SK-N-SH treated with all-trans-retinoic acid at 6 μM for 48 hours (cell line): Measurements from ENCODE around the gene ASB6.

ENCODE experiments used
- ATAC-seq: fragments of 200-7000 bp; cut with Tn5 transposase; 3 replicates; pipeline ENCODE4 v1.9.1; 2020; ENCODE audit warnings: mild to moderate bottlenecking, moderate library complexity
- ARNTL ChIP-seq: fragments of 450-650 bp; formaldehyde crosslinking; IDR thresholded peaks from 2 replicates; pipeline ENCODE4 v1.5.0; 2020; ENCODE audit warnings: low read depth, mild to moderate bottlenecking, moderate library complexity, borderline replicate concordance
- BACH2 ChIP-seq: fragments of 250-450 bp; sonication (Bioruptor Pico); IDR thresholded peaks from 2 replicates; pipeline ENCODE4 v1.9.0; 2021; ENCODE audit warnings: mild to moderate bottlenecking, borderline replicate concordance
- CSDC2 ChIP-seq: fragments of 250-450 bp; sonication (Bioruptor Pico); IDR thresholded peaks from 2 replicates; pipeline ENCODE4 v1.5.0; 2020; ENCODE audit warnings: mild to moderate bottlenecking, moderate library complexity
- ESRRG ChIP-seq: fragments of 250-450 bp; sonication (Bioruptor Pico); IDR thresholded peaks from 2 replicates; pipeline ENCODE4 v1.6.1; 2021; ENCODE audit warnings: mild to moderate bottlenecking
- GLIS3 ChIP-seq: fragments of 250-450 bp; sonication (Bioruptor Pico); IDR thresholded peaks from 2 replicates; pipeline ENCODE4 v1.5.0; 2020; ENCODE audit warnings: mild to moderate bottlenecking, moderate library complexity
- PPARA ChIP-seq: fragments of 250-450 bp; sonication (Bioruptor Pico); IDR thresholded peaks from 2 replicates; pipeline ENCODE4 v1.5.0; 2020; ENCODE audit warnings: mild to moderate bottlenecking, borderline replicate concordance
- RARB ChIP-seq: fragments of 250-450 bp; sonication (Bioruptor Pico); IDR thresholded peaks from 2 replicates; pipeline ENCODE4 v1.8.0; 2021; ENCODE audit warnings: mild to moderate bottlenecking, moderate library complexity
- SNAI2 ChIP-seq: fragments of 250-450 bp; sonication (Bioruptor Pico); IDR thresholded peaks from 2 replicates; pipeline ENCODE4 v1.5.0; 2020; ENCODE audit warnings: mild to moderate bottlenecking, moderate library complexity
- TCF4 ChIP-seq: fragments of 250-450 bp; sonication (Bioruptor Pico); IDR thresholded peaks from 2 replicates; pipeline ENCODE4 v1.8.0; 2021; ENCODE audit warnings: mild to moderate bottlenecking, moderate library complexity, borderline replicate concordance
- ZC3H10 ChIP-seq: fragments of 250-450 bp; sonication (Bioruptor Pico); IDR thresholded peaks from 2 replicates; pipeline ENCODE4 v1.5.1; 2021; ENCODE audit warnings: mild to moderate bottlenecking, moderate library complexity
- ZFP3 ChIP-seq: fragments of 250-450 bp; sonication (Bioruptor Pico); IDR thresholded peaks from 2 replicates; pipeline ENCODE4 v1.5.0; 2020; ENCODE audit warnings: mild to moderate bottlenecking, moderate library complexity
- ZFP30 ChIP-seq: fragments of 450-650 bp; formaldehyde crosslinking; IDR thresholded peaks from 2 replicates; pipeline ENCODE4 v1.5.0; 2022; ENCODE audit warnings: mild to moderate bottlenecking, moderate library complexity
- ZNF565 ChIP-seq: fragments of 450-650 bp; formaldehyde crosslinking; conservative IDR thresholded peaks from 2 replicates; pipeline ENCODE4 v1.5.0; 2020; ENCODE audit warnings: low read depth, mild to moderate bottlenecking, moderate library complexity
- ZNF70 ChIP-seq: fragments of 450-650 bp; formaldehyde crosslinking; IDR thresholded peaks from 2 replicates; pipeline ENCODE4 v1.5.0; 2020; ENCODE audit warnings: mild to moderate bottlenecking, moderate library complexity
- ZNF8 ChIP-seq: fragments of 450-650 bp; formaldehyde crosslinking; IDR thresholded peaks from 2 replicates; pipeline ENCODE4 v1.5.0; 2020; ENCODE audit warnings: mild to moderate bottlenecking, moderate library complexity
- TF ChIP-seq, protein P1 (sequence below): fragments of 250-450 bp; sonication (Bioruptor Pico); IDR thresholded peaks from 2 replicates; pipeline ENCODE4 v1.5.0; 2020; ENCODE audit warnings: mild to moderate bottlenecking, moderate library complexity
- TF ChIP-seq, protein P2 (sequence below): fragments of 250-450 bp; sonication (Bioruptor Pico); IDR thresholded peaks from 2 replicates; pipeline ENCODE4 v1.5.1; 2021; ENCODE audit warnings: mild to moderate bottlenecking, moderate library complexity
- TF ChIP-seq, protein P3 (sequence below): fragments of 250-450 bp; sonication (Bioruptor Pico); IDR thresholded peaks from 2 replicates; pipeline ENCODE4 v1.8.0; 2020; ENCODE audit warnings: mild to moderate bottlenecking, moderate library complexity, borderline replicate concordance
- TF ChIP-seq, protein P4 (sequence below): fragments of 250-450 bp; sonication (Bioruptor Pico); IDR thresholded peaks from 2 replicates; pipeline ENCODE4 v1.5.1; 2020; ENCODE audit warnings: low read depth, mild to moderate bottlenecking, moderate library complexity

The ASB6 gene

DNA sequence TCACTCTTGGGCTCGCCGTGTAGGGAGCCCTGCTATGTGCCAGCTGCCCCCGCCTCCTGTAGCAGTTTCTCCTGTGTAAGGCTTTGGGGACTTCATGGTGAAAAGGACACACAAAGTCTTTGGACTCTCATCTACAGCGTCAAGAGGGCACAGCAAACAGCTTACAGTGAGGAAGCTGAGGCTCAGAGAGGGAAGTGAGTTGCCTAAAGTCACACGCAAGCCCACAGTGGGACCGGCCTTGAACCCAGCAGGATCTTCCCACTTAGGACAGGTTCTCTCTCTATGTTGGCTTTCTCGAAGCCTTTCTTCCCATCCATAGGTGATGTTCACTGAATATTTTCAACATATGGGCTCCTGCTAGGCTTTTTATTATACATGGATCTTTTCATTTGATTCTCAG is 13.7 kb upstream of the ASB6 start (continued):
- TF ChIP-seq ZNF8, result no peak
- no peak for TF ChIP-seq ZNF70 (CRISPR knock-in tag)
- TF ChIP-seq, protein P1, sequence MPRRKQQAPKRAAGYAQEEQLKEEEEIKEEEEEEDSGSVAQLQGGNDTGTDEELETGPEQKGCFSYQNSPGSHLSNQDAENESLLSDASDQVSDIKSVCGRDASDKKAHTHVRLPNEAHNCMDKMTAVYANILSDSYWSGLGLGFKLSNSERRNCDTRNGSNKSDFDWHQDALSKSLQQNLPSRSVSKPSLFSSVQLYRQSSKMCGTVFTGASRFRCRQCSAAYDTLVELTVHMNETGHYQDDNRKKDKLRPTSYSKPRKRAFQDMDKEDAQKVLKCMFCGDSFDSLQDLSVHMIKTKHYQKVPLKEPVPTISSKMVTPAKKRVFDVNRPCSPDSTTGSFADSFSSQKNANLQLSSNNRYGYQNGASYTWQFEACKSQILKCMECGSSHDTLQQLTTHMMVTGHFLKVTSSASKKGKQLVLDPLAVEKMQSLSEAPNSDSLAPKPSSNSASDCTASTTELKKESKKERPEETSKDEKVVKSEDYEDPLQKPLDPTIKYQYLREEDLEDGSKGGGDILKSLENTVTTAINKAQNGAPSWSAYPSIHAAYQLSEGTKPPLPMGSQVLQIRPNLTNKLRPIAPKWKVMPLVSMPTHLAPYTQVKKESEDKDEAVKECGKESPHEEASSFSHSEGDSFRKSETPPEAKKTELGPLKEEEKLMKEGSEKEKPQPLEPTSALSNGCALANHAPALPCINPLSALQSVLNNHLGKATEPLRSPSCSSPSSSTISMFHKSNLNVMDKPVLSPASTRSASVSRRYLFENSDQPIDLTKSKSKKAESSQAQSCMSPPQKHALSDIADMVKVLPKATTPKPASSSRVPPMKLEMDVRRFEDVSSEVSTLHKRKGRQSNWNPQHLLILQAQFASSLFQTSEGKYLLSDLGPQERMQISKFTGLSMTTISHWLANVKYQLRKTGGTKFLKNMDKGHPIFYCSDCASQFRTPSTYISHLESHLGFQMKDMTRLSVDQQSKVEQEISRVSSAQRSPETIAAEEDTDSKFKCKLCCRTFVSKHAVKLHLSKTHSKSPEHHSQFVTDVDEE (CRISPR knock-in tag), result no peak
- TF ChIP-seq ZC3H10 (CRISPR knock-in tag), result no peak

DNA sequence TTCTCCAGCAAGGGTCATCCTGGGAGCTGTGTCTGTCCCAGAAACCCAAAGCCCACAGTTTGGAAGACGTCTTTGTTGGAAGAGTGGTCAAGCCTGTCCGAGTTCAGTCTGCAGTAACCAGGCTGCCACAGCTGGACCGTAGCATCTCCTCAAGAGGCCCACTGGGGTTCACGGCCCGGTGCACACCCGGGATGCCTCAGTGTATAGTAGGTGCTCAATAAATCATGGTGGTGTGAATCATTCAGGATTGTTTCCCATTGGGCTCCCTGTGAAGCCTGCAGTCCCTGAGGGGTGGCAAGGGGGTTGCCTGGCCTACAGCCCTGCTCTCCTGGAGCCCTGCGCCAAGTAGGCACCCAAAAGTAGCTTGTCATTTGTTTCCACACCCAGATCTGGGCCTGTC is 13.2 kb upstream of the ASB6 start:
- TF ChIP-seq, protein P2, sequence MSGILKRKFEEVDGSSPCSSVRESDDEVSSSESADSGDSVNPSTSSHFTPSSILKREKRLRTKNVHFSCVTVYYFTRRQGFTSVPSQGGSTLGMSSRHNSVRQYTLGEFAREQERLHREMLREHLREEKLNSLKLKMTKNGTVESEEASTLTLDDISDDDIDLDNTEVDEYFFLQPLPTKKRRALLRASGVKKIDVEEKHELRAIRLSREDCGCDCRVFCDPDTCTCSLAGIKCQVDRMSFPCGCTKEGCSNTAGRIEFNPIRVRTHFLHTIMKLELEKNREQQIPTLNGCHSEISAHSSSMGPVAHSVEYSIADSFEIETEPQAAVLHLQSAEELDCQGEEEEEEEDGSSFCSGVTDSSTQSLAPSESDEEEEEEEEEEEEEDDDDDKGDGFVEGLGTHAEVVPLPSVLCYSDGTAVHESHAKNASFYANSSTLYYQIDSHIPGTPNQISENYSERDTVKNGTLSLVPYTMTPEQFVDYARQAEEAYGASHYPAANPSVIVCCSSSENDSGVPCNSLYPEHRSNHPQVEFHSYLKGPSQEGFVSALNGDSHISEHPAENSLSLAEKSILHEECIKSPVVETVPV, result no peak
- TF ChIP-seq ZNF8 (no peak), ZNF70 (CRISPR knock-in tag) (no peak), ESRRG (CRISPR knock-in tag) (no peak), GLIS3 (no peak), ZFP30 (CRISPR knock-in tag) (no peak), CSDC2 (CRISPR knock-in tag) (no peak), ZC3H10 (CRISPR knock-in tag) (no peak), RARB (CRISPR knock-in tag) (no peak), ZNF565 (CRISPR knock-in tag) (no peak), ZFP3 (CRISPR knock-in tag) (no peak), BACH2 (CRISPR knock-in tag) (no peak), SNAI2 (CRISPR knock-in tag) (no peak), TCF4 (CRISPR knock-in tag) (no peak), ARNTL (no peak)
- TF ChIP-seq, protein P1 (CRISPR knock-in tag), result no peak
- TF ChIP-seq, protein P3, sequence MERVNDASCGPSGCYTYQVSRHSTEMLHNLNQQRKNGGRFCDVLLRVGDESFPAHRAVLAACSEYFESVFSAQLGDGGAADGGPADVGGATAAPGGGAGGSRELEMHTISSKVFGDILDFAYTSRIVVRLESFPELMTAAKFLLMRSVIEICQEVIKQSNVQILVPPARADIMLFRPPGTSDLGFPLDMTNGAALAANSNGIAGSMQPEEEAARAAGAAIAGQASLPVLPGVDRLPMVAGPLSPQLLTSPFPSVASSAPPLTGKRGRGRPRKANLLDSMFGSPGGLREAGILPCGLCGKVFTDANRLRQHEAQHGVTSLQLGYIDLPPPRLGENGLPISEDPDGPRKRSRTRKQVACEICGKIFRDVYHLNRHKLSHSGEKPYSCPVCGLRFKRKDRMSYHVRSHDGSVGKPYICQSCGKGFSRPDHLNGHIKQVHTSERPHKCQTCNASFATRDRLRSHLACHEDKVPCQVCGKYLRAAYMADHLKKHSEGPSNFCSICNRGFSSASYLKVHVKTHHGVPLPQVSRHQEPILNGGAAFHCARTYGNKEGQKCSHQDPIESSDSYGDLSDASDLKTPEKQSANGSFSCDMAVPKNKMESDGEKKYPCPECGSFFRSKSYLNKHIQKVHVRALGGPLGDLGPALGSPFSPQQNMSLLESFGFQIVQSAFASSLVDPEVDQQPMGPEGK, result no peak
- TF ChIP-seq, protein P4, sequence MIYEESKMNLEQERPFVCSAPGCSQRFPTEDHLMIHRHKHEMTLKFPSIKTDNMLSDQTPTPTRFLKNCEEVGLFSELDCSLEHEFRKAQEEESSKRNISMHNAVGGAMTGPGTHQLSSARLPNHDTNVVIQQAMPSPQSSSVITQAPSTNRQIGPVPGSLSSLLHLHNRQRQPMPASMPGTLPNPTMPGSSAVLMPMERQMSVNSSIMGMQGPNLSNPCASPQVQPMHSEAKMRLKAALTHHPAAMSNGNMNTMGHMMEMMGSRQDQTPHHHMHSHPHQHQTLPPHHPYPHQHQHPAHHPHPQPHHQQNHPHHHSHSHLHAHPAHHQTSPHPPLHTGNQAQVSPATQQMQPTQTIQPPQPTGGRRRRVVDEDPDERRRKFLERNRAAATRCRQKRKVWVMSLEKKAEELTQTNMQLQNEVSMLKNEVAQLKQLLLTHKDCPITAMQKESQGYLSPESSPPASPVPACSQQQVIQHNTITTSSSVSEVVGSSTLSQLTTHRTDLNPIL (CRISPR knock-in tag), result no peak
- TF ChIP-seq, all 23 proteins: peak for 0

DNA sequence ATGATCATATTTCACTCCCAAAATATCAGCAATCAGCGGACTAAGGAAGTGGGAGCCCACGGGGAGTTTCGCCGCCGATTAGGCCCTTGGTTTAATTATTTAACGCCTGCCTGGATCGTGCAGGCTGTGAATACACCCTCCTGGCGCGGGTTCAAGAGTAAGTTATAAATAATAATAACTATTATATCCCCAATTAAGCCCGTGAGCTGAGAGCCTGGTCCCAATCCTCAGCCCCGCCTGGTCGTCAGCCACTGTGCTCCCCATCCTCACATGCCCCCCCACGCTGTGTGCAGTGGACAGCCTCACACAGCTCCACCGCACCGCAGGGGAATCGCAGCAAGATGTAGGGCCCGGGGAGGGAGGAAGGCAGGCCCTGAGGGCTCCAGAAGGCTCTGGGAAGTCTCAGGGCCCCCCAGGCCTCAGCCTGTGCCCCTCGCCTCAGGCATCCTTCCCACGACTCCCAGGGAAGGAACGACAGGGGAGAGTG is 12.6 kb upstream of the ASB6 start:
- ATAC-seq, result no peak
- no peak for TF ChIP-seq TCF4 (CRISPR knock-in tag)
- TF ChIP-seq PPARA (CRISPR knock-in tag), result no peak
- TF ChIP-seq BACH2 (CRISPR knock-in tag), result no peak
- TF ChIP-seq ZFP30 (CRISPR knock-in tag), result no peak
- TF ChIP-seq ZC3H10 (CRISPR knock-in tag), result no peak
- TF ChIP-seq CSDC2 (CRISPR knock-in tag), result no peak
- TF ChIP-seq, all 23 proteins: peak for 0

More for the DNA sequence above, 13.2 kb upstream of the ASB6 start:
- no peak for ATAC-seq
